ENCODE measurements around the gene DUS4L.

DUS4L gene

DNA sequence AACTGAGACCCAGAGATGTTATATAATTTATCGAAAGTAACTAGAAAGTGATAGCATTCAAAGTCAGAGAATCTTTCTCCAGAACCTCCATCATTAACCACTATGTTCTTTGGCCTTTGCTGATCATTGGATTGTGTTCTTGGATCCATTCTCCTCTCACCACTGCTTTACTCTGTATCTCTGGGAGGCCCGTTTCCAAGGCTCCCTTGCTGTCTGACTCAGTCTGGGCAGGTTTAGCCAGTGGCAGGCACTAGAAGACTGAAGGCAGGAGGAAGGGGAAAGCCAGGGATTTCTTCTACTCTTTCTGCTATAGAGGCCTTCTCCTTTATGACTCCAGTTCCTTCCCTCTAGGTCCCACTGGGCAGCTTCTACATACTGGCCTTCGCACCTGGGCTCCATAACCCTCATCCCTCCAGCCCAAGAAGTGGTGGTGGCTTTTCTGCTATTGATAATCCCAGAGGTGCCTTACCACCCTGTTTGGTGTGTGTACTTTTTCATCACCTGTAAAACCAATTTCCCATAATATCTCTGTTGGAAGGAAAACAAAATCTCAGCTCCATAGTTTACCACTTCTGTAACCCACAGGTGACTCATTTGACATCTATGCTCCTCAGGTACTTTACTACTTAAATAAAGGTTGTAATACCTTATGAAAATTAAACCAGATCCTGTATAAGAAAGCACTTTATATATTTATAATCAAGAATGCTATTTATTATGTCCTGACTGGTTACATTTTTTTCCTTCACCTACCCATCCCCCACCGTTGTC is 52.3 kb downstream of the DUS4L start:
- DNase-seq: no peak

GRCh38 chr7:107622429-107622828 is 58.7 kb downstream of the DUS4L start:
- no peak for DNase-seq

DNA sequence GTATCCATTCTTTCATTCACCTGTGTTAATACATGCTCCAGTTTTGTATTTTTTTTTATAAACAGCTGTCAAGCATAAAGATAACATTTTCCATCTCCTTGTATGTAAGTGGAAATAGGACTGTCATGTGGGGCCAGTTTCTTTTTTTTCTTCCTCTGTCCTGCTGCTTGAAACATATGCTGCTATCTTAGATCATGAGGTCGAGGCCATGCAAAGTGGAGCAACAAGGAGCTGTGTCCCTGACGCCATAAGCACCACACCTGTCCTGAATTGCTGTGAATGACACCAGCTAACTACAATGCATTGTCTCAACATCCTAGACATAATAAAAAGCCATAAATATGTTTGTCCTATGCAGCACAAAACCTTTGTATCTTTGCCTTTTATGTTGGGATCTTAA is 59.1 kb downstream of the DUS4L start:
- no peak for DNase-seq

- DNase-seq: no peak
These were observed 63.2 kb downstream of the DUS4L start for GRCh38 chr7:107627002-107627401.

Measured in CD4-positive, alpha-beta T cell treated with Interleukin-1 beta for 1 hour (primary cell).